Body of pancreas (tissue), 4 donors: ENCODE data around the gene PRG2.

Experiments used
- POLR2A ChIP-seq, 3 donors: fragments of 450-650 bp; IDR thresholded peaks; one replicate each; pipeline ENCODE4 v1.6.1; 2016; ENCODE audit warnings: antibody characterized with exemption in 3 of 3, mild to moderate bottlenecking in 2 of 3
- TF ChIP-seq, protein P1 (sequence below), 7 experiments: fragments of 450-650 bp in 4 of 7; fragments of 200-600 bp in 3 of 7; sonication (generic) in 3 of 7; IDR thresholded peaks; one replicate each; pipeline ENCODE4 v1.5.1; 2016 to 2019; ENCODE audit warnings: antibody characterized with exemption in 7 of 7

DNA sequence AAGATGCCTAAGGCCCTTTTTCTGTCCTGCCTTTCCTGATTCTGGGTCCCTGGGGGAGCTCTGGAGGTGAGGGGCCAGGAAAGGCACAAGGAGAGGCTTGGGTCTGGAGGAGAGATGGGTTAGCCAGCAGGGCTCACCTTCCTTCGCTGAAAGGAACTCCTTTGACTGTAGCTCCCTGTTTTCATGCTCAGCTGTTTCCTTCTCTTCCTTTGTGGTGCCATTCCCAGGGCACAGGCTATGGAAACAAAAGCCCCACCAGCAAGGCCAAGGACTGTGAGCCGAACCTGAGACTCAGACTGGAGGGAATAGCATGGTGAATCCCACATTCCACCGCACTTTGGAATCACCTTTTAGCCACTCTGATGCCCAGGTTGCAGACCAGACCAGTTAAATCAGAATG lies 26.0 kb upstream of the PRG2 start:
- TF ChIP-seq, protein P1, sequence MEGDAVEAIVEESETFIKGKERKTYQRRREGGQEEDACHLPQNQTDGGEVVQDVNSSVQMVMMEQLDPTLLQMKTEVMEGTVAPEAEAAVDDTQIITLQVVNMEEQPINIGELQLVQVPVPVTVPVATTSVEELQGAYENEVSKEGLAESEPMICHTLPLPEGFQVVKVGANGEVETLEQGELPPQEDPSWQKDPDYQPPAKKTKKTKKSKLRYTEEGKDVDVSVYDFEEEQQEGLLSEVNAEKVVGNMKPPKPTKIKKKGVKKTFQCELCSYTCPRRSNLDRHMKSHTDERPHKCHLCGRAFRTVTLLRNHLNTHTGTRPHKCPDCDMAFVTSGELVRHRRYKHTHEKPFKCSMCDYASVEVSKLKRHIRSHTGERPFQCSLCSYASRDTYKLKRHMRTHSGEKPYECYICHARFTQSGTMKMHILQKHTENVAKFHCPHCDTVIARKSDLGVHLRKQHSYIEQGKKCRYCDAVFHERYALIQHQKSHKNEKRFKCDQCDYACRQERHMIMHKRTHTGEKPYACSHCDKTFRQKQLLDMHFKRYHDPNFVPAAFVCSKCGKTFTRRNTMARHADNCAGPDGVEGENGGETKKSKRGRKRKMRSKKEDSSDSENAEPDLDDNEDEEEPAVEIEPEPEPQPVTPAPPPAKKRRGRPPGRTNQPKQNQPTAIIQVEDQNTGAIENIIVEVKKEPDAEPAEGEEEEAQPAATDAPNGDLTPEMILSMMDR (IDR thresholded peaks at IDR 0.05), result no peak
- no peak for TF ChIP-seq POLR2A (IDR thresholded peaks at IDR 0.05)
